MCF 10A (cell line): ENCODE measurements around the gene MORN5. TPM values are rescaled to one million over a fixed set of nuclear protein-coding genes. Genes with fewer than 3 reads are reported as not detected.

Source experiments
- BruUV-seq: library from RNA; stranded (reverse); fragments of 400-500 nt; replicated peaks from 2 replicates; lab custom pipeline; 2021; lab: Mats Ljungman, UMichigan
- CTCF ChIA-PET: fragments of 300-600 bp; sonication (Branson Sonifier 250); formaldehyde crosslinking; extraction: SDS; loops from one replicate; lab custom pipeline; 2021; ENCODE audit warnings: antibody characterized with exemption, inconsistent platforms; lab: Yijun Ruan, JAX
- POLR2A ChIA-PET: fragments of 300-600, 350-650 bp; sonication (Branson Sonifier 250); formaldehyde crosslinking; extraction: SDS; loops from one replicate; lab custom pipeline; 2020; ENCODE audit warnings: antibody characterized with exemption, inconsistent platforms; lab: Yijun Ruan, JAX
- DNase-seq: peaks from one replicate; pipeline ENCODE4 v3.0.0-alpha.2; 2018; ENCODE audit not compliant: unreplicated experiment
- H3K27ac Mint-ChIP-seq: one replicate; pipeline ENCODE4 v1.8.0; 2022; ENCODE audit warnings: mild to moderate bottlenecking, low read depth, mixed read lengths; ENCODE audit not compliant: unreplicated experiment
- H3K27me3 Mint-ChIP-seq: one replicate; pipeline ENCODE4 v1.8.0; 2022; ENCODE audit warnings: mixed read lengths; ENCODE audit not compliant: insufficient read depth, unreplicated experiment
- H3K36me3 Mint-ChIP-seq: one replicate; pipeline ENCODE4 v1.8.0; 2022; ENCODE audit warnings: mild to moderate bottlenecking, moderate library complexity, mixed read lengths; ENCODE audit not compliant: insufficient read depth, unreplicated experiment
- H3K4me1 Mint-ChIP-seq: one replicate; pipeline ENCODE4 v1.8.0; 2022; ENCODE audit warnings: mixed read lengths; ENCODE audit not compliant: insufficient read depth, unreplicated experiment
- H3K4me3 Mint-ChIP-seq: one replicate; pipeline ENCODE4 v1.8.0; 2022; ENCODE audit warnings: mild to moderate bottlenecking, moderate library complexity, mixed read lengths; ENCODE audit not compliant: unreplicated experiment
- H3K9me3 Mint-ChIP-seq: one replicate; pipeline ENCODE4 v1.8.0; 2022; ENCODE audit warnings: mixed read lengths; ENCODE audit not compliant: unreplicated experiment
- CTCF ChIP-seq: fragments of 200-600 bp; IDR thresholded peaks from one replicate; pipeline ENCODE4 v1.8.0; 2022; ENCODE audit warnings: antibody characterized with exemption, mild to moderate bottlenecking; ENCODE audit not compliant: unreplicated experiment
- intact Hi-C: fragments of 100-400 bp; cut with micrococcal nuclease; formaldehyde crosslinking; loops from 2 replicates; pipeline ENCODE4 v1.14.1; 2022
- total RNA-seq: library from RNA; stranded (reverse); gene quantifications from 2 replicates; pipeline ENCODE4 v1.2.3, GENCODE V29; 2022

MORN5 gene
- total RNA-seq, 1 experiment from 2014 or later: not detected

- no peaks in the 10 kb centered on the region for H3K36me3 Mint-ChIP-seq
- no peak for TF ChIP-seq CTCF
- H3K27me3 Mint-ChIP-seq: no peaks in the 10 kb centered on the region
- ChIA-PET POLR2A (no interaction called here), CTCF (interaction anchor here (0.6 to 7.5 kb wide), 7 partner anchors 10 to 586 kb away, joined by 3 to 75 read pairs (median 4); no protein-coding TSS in a partner anchor)
- H3K27ac Mint-ChIP-seq: no peak overlapping the region
- intact Hi-C loops: no loop called here
- H3K4me1 Mint-ChIP-seq: no peaks in the 10 kb centered on the region
- no peak overlapping the region for H3K4me3 Mint-ChIP-seq
- no TSS peak for BruUV-seq
- no peak for DNase-seq
- no peaks in the 10 kb centered on the region for H3K9me3 Mint-ChIP-seq
Observed at GRCh38 chr9:122132539-122132938, 27.2 kb upstream of the MORN5 start.

GRCh38 chr9:122133263-122133983, 26.3 kb upstream of the MORN5 start:
- Mint-ChIP-seq H3K4me1 (no peaks in the 10 kb centered on the region), H3K36me3 (no peaks in the 10 kb centered on the region), H3K4me3 (no peak overlapping the region), H3K27me3 (no peaks in the 10 kb centered on the region), H3K9me3 (no peaks in the 10 kb centered on the region), H3K27ac (no peak overlapping the region)
- no peak for TF ChIP-seq CTCF
- ChIA-PET CTCF (interaction anchor here (0.6 to 7.5 kb wide), 8 partner anchors 11 to 731 kb away, joined by 3 to 75 read pairs (median 4); no protein-coding TSS in a partner anchor), POLR2A (interaction anchor here (0.6 to 1.1 kb wide), 2 partner anchors 13 to 154 kb away, joined by 3 to 5 read pairs; no protein-coding TSS in a partner anchor)
- no TSS peak for BruUV-seq
- intact Hi-C loops: no loop called here
- no peak for DNase-seq

GRCh38 chr9:122133984-122134535, 25.6 kb upstream of the MORN5 start:
- no peak for TF ChIP-seq CTCF
- ChIA-PET POLR2A (interaction anchor here (1.1 kb wide), 1 partner anchor 12 kb away, joined by 5 read pairs; no protein-coding TSS in a partner anchor), CTCF (interaction anchor here (0.6 to 7.5 kb wide), 6 partner anchors 11 to 730 kb away, joined by 3 to 75 read pairs (median 4); no protein-coding TSS in a partner anchor)
- Mint-ChIP-seq H3K4me1 (no peaks in the 10 kb centered on the region), H3K36me3 (no peaks in the 10 kb centered on the region), H3K27ac (no peak overlapping the region), H3K4me3 (no peak overlapping the region), H3K9me3 (no peaks in the 10 kb centered on the region), H3K27me3 (no peaks in the 10 kb centered on the region)
- intact Hi-C loops: no loop called here
- no TSS peak for BruUV-seq
- DNase-seq: no peak
